ENCODE measurements around the gene GNA14.
A peak's percentile ranks its signal among the peaks of the same experiment; 100 is the strongest.
"Not testable (repeated sequence)": the region's sequence is repeated elsewhere in the genome, so short reads cannot be mapped to it uniquely, and the experiment has no call there.

Gene GNA14

DNA sequence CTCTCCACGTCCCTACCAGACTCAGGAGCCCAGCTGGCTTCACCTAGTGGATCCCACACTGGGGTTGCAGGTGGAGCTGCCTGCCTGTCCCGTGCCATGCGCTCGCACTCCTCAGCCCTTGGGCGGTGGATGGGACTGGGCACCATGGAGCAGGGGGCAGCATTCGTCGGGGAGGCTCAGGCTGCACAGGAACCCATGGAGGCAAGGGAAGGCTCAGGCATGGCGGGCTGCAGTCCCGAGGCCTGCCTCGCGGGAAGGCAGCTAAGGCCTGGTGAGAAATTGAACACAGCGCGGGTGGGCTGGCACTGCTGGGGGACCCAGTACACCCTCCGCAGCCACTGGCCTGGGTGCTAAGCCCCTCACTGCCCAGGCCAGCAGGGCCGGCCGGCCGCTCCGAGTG lies 157.8 kb downstream of the GNA14 start:
- H3K27me3 ChIP-seq (ENCODE audit: low read depth); H3K4me1 ChIP-seq; H3K36me3 ChIP-seq (replicated peaks); in situ Hi-C loops (cut with MboI; ENCODE audit: low sequenced_read_pairs); H3K4me3 ChIP-seq; H3K9me3 ChIP-seq; DNase-seq (ENCODE audit: low spot score in 2 of 2): not testable (repeated sequence)

GRCh38 chr9:77489405-77490163 lies 158.5 kb downstream of the GNA14 start:
- H3K4me3 ChIP-seq; H3K9me3 ChIP-seq; in situ Hi-C loops (cut with MboI; ENCODE audit: low sequenced_read_pairs); H3K4me1 ChIP-seq; H3K27me3 ChIP-seq (ENCODE audit: low read depth); H3K36me3 ChIP-seq (replicated peaks): not testable (repeated sequence)
- DNase-seq (ENCODE audit: low spot score in 2 of 2): peak in 1 of 2 experiments; percentile 16

- in situ Hi-C loops (cut with MboI; ENCODE audit: low sequenced_read_pairs): no loop called here
- Histone ChIP-seq H3K36me3 (replicated peaks) (no peaks in the 10 kb centered on the region), H3K9me3 (no peaks in the 10 kb centered on the region), H3K4me3 (no peak overlapping the region), H3K4me1 (no peaks in the 10 kb centered on the region), H3K27me3 (ENCODE audit: low read depth) (peaks cover 2% of the 10 kb centered on the region; the same call in 1 of the 2 replicates)
- DNase-seq (ENCODE audit: low spot score in 2 of 2): peak in 1 of 2 experiments; percentile 14
These were observed 159.5 kb downstream of the GNA14 start for GRCh38 chr9:77488439-77489126.

- no peaks in the 10 kb centered on the region for H3K4me1 ChIP-seq
- in situ Hi-C loops (cut with MboI; ENCODE audit: low sequenced_read_pairs): no loop called here
- no peaks in the 10 kb centered on the region for H3K36me3 ChIP-seq (replicated peaks)
- H3K27me3 ChIP-seq (ENCODE audit: low read depth): peaks cover 2% of the 10 kb centered on the region; the same call in 1 of the 2 replicates
- H3K9me3 ChIP-seq: no peaks in the 10 kb centered on the region
- no peak overlapping the region for H3K4me3 ChIP-seq
- no peak for DNase-seq (ENCODE audit: low spot score in 2 of 2)
These were observed 161.2 kb downstream of the GNA14 start for GRCh38 chr9:77486968-77487367.

DNA sequence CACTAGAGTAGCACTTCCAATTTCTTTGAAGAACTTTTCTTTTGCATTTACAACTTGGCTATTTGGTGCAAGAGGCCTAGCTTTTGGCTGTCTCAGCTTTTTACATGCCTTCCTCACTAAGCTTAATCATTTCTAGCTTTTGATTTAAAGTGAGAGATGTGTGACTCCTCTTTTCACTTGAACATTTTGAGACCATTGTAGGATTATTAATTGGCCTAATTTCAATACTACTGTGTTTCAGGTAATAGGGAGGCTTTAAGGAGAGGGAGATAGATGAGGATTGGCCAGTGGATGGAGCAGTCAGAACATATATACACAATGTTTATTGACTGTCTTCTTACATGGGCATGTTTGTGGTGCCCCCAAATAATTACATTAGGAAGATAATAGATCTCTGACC lies 161.7 kb downstream of the GNA14 start:
- peaks cover 2% of the 10 kb centered on the region; the same call in 1 of the 2 replicates for H3K27me3 ChIP-seq (ENCODE audit: low read depth)
- H3K36me3 ChIP-seq (replicated peaks): no peaks in the 10 kb centered on the region
- H3K9me3 ChIP-seq: no peaks in the 10 kb centered on the region
- H3K4me1 ChIP-seq: no peaks in the 10 kb centered on the region
- in situ Hi-C loops (cut with MboI; ENCODE audit: low sequenced_read_pairs): no loop called here
- no peak for DNase-seq (ENCODE audit: low spot score in 2 of 2)
- H3K4me3 ChIP-seq: no peak overlapping the region

GRCh38 chr9:77475641-77476473 lies 172.3 kb downstream of the GNA14 start:
- no peak for DNase-seq (ENCODE audit: low spot score in 2 of 2)
- Histone ChIP-seq H3K4me1 (no peaks in the 10 kb centered on the region), H3K4me3 (no peak overlapping the region), H3K27me3 (ENCODE audit: low read depth) (no peaks in the 10 kb centered on the region), H3K36me3 (replicated peaks) (no peaks in the 10 kb centered on the region), H3K9me3 (no peaks in the 10 kb centered on the region)
- in situ Hi-C loops (cut with MboI; ENCODE audit: low sequenced_read_pairs): no loop called here

- Histone ChIP-seq H3K9me3 (no peaks in the 10 kb centered on the region), H3K36me3 (replicated peaks) (no peaks in the 10 kb centered on the region), H3K4me1 (no peaks in the 10 kb centered on the region), H3K4me3 (no peak overlapping the region), H3K27me3 (ENCODE audit: low read depth) (no peaks in the 10 kb centered on the region)
- in situ Hi-C loops (cut with MboI; ENCODE audit: low sequenced_read_pairs): no loop called here
- DNase-seq (ENCODE audit: low spot score in 2 of 2): no peak
These were observed 173.2 kb downstream of the GNA14 start for GRCh38 chr9:77474936-77475335.

GRCh38 chr9:77472646-77473045 lies 175.5 kb downstream of the GNA14 start:
- Histone ChIP-seq H3K4me1 (no peaks in the 10 kb centered on the region), H3K36me3 (replicated peaks) (no peaks in the 10 kb centered on the region), H3K4me3 (no peak overlapping the region), H3K9me3 (no peaks in the 10 kb centered on the region), H3K27me3 (ENCODE audit: low read depth) (0 out of 2 replicates have a peak, but pooled peaks cover 2% of the 10 kb centered on the region)
- DNase-seq (ENCODE audit: low spot score in 2 of 2): no peak
- in situ Hi-C loops (cut with MboI; ENCODE audit: low sequenced_read_pairs): no loop called here

DNA sequence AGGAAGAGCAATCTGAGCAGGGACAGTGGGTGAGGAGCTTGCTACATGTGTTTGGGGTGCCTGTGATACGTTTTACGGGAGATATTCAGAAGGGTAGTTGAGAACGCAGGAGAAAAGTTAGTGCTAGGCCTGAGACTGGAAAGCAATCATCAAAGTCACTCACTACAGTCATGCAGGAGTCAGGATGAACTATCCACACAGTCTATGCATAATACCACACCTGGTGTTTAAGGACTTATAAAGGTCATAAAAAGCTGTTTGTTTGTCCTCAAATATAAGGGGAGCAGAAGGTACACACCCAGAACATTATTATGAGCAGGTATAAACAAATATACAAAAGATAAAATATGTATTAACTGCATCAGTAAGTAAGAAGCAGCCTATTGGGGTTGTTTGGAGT lies 176.6 kb downstream of the GNA14 start:
- no peaks in the 10 kb centered on the region for H3K9me3 ChIP-seq
- no peak for DNase-seq (ENCODE audit: low spot score in 2 of 2)
- in situ Hi-C loops (cut with MboI; ENCODE audit: low sequenced_read_pairs): no loop called here
- H3K4me1 ChIP-seq: no peaks in the 10 kb centered on the region
- 0 out of 2 replicates have a peak, but pooled peaks cover 2% of the 10 kb centered on the region for H3K27me3 ChIP-seq (ENCODE audit: low read depth)
- no peaks in the 10 kb centered on the region for H3K36me3 ChIP-seq (replicated peaks)
- no peak overlapping the region for H3K4me3 ChIP-seq

DNA sequence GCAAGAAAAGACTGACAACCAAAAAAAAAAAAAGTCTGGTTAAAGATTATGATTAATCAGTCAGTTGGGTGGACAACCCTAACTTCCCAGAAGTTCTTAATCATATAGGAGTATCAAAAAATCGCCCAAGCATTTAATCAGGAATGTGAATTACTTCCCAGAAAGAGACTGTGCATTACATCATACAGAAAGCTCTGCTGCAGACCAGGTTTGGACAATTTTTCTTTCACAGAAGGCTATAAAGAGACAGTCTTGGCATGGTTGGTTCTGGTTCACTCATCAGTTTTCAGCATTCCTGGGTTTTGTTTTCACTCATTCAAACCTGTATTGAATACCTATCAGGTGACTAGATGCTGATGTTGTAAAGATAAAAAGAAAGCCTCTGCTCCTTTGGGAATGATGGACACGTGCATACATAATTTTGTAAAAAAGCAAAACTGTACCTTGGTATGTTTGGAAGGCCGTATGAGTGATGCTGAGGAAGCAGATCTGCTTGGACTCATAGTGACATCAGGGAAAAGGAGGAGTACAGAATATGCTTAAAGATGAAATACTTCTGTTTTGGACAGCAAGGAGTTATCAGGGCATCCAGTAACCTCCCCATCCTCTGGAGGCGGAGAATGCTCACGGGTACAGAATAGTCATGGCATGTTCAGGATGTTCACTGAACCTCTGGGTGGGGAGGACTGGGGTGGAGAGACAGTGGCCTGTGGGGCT lies 178.4 kb downstream of the GNA14 start:
- Histone ChIP-seq H3K4me1 (no peaks in the 10 kb centered on the region), H3K9me3 (no peaks in the 10 kb centered on the region), H3K27me3 (ENCODE audit: low read depth) (peaks cover 2% of the 10 kb centered on the region; the same call in 1 of the 2 replicates), H3K4me3 (no peak overlapping the region), H3K36me3 (replicated peaks) (no peaks in the 10 kb centered on the region)
- no peak for DNase-seq (ENCODE audit: low spot score in 2 of 2)
- in situ Hi-C loops (cut with MboI; ENCODE audit: low sequenced_read_pairs): no loop called here

DNA sequence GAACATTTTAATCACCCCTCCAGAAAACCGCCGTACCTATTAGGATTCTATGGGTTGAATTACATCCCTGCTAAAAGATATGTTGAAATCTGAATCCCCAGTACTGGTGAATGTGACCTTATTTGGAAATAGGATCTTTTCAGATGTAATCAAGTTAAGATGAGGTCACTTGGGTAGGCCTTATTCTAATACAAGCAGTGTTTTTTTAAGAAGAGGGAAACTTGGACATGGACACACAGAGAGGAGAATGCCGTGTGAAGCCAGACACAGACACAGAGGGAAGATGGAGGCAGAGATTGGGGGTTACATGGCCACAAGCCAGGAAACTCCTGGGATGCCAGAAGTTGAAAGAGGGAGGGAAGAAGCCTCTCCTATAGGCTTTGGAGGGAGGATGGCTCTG lies 183.5 kb downstream of the GNA14 start:
- H3K9me3 ChIP-seq: no peaks in the 10 kb centered on the region
- H3K4me3 ChIP-seq: no peak overlapping the region
- in situ Hi-C loops (cut with MboI; ENCODE audit: low sequenced_read_pairs): no loop called here
- peaks cover 2% of the 10 kb centered on the region; the same call in 1 of the 2 replicates for H3K27me3 ChIP-seq (ENCODE audit: low read depth)
- H3K4me1 ChIP-seq: no peaks in the 10 kb centered on the region
- no peak for DNase-seq (ENCODE audit: low spot score in 2 of 2)
- no peaks in the 10 kb centered on the region for H3K36me3 ChIP-seq (replicated peaks)

DNA sequence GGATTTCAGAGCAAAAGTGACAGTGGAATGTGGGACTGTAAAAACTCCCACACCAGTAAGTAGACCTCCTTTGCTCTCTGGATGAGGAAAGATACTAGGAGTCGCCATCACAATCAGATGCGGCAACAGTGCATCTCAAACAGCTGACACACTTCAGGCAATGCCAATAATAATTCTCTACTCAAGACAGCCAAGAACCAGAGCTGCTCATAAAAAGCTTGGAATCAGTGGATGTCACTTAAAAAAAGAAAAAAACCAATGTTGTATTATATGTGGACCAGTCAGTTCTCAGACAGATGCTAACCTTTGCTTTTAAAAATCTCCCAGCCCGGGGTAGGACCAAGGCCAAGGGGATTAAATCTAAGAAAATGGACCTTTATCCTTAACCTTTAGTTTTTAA lies 185.0 kb downstream of the GNA14 start:
- Histone ChIP-seq H3K36me3 (replicated peaks) (no peaks in the 10 kb centered on the region), H3K4me1 (no peaks in the 10 kb centered on the region), H3K9me3 (no peaks in the 10 kb centered on the region), H3K27me3 (ENCODE audit: low read depth) (no peaks in the 10 kb centered on the region; the same call in 1 of the 2 replicates), H3K4me3 (no peak overlapping the region)
- in situ Hi-C loops (cut with MboI; ENCODE audit: low sequenced_read_pairs): no loop called here
- no peak for DNase-seq (ENCODE audit: low spot score in 2 of 2)

- H3K4me3 ChIP-seq: no peak overlapping the region
- H3K9me3 ChIP-seq: no peaks in the 10 kb centered on the region
- in situ Hi-C loops (cut with MboI; ENCODE audit: low sequenced_read_pairs): no loop called here
- no peaks in the 10 kb centered on the region; the same call in 1 of the 2 replicates for H3K27me3 ChIP-seq (ENCODE audit: low read depth)
- no peaks in the 10 kb centered on the region for H3K4me1 ChIP-seq
- no peaks in the 10 kb centered on the region for H3K36me3 ChIP-seq (replicated peaks)
- DNase-seq (ENCODE audit: low spot score in 2 of 2): no peak
These were observed 186.1 kb downstream of the GNA14 start for GRCh38 chr9:77462066-77462465.
